NCI-H748 treated with DMSO at 0.1 percent for 48 hours (cell line): ENCODE results near the gene ZCCHC24.

ENCODE experiments used
- DNase-seq: peaks from one replicate; lab custom pipeline; 2025; lab: John Stamatoyannopoulos, UW

Gene ZCCHC24

GRCh38 chr10:79397575-79398303 lies 47.7 kb downstream of the ZCCHC24 start:
- no peak for DNase-seq

DNA sequence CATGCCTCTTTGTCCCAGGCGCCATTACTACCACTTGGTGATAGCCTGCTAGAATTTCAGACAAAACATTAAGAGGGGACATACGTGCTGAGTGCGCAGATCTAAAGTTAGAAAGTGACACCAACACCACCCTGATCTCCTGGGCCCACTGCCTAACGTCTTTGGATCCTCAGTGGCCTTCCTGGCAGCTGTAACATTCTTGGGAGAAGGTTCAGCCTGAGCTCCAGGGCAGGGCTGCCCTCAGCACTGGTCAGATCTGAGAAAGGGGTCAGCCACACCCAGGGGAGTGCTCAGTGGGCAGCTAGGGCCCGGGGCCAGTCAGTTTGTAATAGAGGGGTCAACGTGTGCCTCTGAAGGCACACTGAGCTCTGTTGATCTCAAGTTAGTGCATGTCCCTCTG lies 48.4 kb downstream of the ZCCHC24 start:
- DNase-seq, result no peak

DNA sequence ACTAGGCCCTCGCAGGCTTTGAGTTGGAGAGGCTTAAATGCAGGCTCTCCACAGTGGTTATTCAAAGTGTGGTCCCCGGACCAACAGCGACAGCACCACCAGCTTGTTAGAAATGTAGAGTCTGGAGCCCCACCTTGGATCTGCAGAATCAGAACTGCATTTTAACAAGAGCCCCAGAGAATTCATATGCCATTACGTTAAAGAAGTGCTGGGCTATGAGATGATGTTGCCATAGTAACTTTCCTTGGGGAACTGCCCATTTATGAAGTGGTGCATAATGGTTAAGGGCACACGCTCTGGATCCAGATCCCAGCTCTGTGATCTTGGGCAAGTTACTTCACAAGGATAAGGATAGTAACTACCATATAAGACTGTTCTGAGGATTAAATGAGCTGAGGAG lies 48.9 kb downstream of the ZCCHC24 start:
- DNase-seq, result no peak

- no peak for DNase-seq
Measured at GRCh38 chr10:79394664-79395063, 50.8 kb downstream of the ZCCHC24 start.

DNA sequence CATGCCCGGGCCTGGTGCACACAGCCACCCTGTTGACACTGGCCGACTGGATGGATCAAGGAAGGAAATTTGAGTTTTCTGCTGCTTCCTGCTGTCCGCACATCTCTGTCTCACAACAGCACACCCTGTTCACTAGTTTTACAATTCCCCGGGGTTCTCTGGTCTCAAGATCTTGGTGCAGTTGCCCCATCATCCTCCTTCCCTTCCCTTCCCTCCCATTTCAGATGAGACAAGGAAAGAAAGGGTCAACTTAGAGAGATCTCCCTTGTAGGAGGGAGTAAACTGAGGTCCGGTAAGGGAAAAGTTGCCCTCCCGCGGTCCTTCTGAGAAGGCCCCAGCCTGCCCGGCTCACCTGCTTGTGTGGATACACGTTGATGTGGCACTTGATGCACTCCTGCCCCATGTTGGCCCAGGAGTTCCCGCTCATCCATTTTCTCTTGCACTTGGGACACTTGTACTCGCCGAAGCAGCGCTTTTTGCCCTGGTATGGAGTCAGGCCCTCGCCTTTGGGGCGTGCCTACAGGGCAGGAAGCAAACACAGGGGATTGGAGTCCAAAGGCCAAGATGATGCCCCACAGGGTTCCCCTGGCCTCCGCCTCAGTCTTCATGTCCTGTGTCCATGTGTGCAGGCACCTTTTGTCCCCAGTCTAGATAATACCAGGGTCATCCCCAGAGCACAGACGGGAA lies 51.4 kb downstream of the ZCCHC24 start:
- DNase-seq, result no peak

- no peak for DNase-seq
Measured at GRCh38 chr10:79393221-79393923, 52.1 kb downstream of the ZCCHC24 start.

DNA sequence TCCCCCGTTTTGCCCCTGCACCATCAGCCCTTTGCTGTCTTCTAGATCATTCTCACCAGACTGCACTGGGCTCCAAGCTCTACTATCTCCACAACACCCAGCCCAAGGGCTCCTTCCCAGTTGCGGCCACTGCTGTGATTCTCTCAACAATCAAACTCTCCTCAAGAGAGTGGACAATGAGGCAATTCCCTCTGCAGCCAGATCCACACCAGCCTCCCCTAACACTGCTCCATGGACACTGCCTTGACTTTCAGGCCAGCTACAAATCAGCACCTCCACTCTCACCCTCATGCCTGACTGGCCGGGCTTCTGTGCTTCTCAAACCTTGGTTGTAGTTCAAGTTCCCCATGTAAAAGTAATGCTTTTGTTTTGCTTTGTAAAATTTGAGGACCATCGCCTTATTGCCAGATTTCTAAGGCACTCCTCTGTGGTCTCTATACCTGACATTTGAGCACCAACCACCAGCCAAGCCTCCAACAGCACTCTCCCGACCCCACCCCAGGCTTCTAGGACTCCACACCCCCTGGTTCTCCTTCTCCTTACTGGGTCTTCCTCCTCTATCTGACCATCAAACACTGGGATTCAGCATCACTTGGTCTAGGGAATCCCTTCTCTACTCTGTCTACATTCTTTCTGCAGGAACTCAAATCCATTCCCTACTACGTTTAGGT lies 52.8 kb downstream of the ZCCHC24 start:
- no peak for DNase-seq

DNA sequence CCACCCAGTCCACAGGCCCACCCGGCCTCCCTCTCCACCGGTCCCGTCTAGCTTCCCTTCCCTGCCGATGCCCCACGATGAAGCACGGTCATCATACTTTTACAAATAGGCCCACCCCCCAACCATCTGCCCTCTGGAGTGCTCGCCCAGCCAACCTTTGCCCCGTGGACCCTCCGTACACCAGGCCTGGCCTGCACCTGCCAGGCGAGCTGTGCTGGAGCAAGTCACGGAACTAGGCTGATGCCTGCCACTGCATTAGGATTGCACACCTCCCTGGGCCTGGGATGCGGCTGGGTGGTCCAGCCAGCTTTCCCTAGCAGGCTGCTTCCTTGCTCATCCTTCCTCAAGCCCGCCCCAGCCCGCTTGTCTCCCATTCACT lies 53.4 kb downstream of the ZCCHC24 start:
- DNase-seq, result no peak

GRCh38 chr10:79391231-79392019 lies 54.0 kb downstream of the ZCCHC24 start:
- DNase-seq, result no peak

GRCh38 chr10:79390551-79391229 lies 54.7 kb downstream of the ZCCHC24 start:
- DNase-seq, result no peak

GRCh38 chr10:79390057-79390456 lies 55.4 kb downstream of the ZCCHC24 start:
- no peak for DNase-seq

- DNase-seq, result no peak
Measured at GRCh38 chr10:79387974-79388850, 57.2 kb downstream of the ZCCHC24 start.

DNA sequence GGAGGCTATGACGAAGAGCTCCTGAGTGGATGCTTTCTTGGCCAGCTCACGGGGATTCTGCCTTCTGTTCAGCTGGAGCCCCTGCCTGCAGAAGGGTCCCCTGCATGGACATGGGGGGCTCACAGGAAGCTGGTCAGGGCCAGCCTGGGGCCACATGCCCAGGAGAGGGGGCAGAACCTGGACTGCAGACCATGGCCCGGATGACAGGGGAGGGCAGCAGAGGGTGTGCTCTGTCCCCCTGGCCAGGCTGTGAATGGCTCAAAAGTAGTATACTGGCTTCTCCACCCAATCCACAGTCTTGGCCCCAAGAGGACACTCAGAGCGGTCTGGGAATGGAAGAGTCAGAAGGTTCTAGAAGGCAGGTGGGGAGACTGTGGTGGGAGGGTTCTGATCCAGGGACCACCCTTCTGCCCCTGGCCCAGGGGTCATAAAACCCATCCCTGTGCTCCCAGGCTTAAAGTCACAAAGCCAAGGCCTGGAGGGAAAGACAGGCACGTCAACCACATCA lies 57.9 kb downstream of the ZCCHC24 start:
- DNase-seq, result no peak

DNA sequence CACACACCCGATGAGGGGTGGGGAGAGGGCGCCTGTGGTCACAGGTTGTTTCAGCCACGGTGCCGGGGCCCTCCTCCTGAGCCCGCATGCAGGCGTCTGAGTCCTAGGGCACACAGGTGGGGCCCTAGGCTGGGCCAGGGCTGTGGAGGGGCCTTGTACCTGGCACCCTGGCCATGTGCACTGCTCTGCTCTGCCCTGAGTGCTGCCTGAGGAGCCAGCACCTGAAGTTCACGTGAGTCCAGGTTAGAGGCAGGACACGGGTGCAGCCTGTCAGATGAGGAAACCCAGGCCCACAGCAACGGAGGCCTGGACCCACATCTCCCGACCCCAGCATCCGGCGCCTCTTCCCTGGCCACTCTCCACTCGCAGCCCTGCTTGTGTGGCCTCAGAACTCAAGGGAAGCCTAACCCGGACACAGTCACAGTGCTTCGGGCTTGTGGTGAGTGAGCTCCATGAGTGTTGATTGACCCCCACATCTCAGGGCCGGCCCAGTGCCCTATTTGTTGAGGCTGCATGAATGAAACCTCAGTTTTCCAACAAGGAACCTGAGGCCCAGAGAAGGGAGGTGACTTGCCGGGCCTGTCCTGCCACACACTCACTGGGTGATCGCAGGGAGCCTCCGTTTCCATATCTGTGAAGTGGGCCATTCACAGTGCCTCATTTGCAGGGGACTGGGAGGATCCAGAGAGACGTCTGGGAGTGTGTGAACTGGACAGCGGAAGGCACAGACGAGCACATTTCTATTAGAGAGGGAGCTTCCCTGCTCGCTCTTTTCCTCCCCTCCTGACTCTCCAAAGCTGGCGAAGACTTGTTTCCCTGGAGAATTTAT lies 58.6 kb downstream of the ZCCHC24 start:
- DNase-seq, result no peak

DNA sequence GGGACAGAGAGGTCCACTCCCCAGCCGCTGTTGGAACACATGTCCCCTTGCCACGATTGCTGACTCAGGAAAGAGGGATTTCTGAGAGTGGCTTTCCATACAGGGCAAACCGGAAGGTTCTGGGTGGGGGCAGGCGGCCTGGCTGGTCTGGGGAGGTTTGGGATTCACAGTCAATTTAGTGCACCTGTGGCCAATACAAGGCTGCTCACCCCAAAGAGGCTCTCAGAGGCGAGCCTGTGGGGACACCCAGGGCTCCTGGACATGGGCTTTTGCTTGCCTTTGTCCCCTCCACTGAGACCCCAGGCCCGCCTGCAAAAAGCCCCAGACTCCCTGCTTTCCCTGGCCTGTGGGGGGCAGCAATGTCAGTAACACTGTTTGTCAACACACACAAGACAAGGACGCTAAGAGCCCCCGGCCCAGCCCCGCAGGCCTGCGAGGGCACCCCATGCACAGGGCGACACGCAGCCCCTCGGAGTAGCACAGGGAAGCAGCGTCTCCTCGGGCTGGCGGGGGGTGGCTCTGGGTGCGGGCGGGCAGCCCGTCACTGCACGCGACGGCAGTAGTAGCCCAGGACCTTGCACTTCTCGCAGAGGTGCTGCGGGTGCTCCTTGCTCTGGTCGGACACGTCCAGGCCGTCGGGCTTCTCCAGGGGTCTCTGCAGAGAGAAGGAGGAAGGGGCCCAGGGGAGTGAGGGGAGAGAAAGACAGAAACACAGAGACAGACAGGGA lies 59.5 kb downstream of the ZCCHC24 start:
- DNase-seq, result no peak

GRCh38 chr10:79385392-79385795 lies 60.0 kb downstream of the ZCCHC24 start:
- no peak for DNase-seq

DNA sequence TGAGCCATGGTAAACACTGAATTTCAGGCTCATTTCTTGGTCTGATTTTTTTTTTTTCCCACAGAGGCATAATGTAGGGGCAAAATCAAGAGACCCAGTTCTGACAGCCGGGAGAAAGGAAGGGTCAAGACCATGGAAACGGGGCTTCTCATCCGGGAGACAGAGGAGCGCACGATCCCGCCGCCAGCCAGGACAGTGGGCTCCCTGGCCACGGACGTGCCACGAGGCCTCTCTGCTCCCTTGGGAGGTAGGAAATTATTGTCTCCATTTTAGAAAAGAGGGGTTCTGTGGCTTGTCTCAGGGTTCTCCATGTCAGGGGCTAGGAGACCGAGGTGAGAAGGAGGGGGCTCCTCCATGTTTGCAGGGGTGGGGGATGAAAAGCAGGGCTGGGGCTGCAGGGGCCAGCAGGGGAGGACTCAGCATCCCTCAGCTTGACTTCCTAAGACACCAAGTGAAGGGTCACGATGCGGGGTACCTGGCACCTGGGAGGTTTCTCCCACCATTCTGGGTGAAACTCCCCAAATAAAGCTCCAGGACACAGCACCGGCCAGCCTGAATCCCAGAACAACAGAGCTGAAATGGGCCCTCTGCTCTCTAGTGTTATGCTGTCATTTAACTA lies 60.5 kb downstream of the ZCCHC24 start:
- DNase-seq, result no peak
